Body of pancreas (tissue), 4 donors: Measurements from ENCODE around the gene GET3. TPM values are rescaled to one million over a fixed set of nuclear protein-coding genes. Genes with fewer than 3 reads are reported as not detected.
A peak's percentile ranks its signal among the peaks of the same experiment; 100 is the strongest.

Experiments
- ATAC-seq: fragments of 150-250 bp; one replicate; pipeline ENCODE4 v1.9.1; 2016
- DNase-seq, 4 donors: peaks; one replicate each; pipeline ENCODE4 v3.0.0-alpha.2; 2019
- H3K27ac ChIP-seq, 4 donors: fragments of 200-600 bp; sonication (generic); 1 replicate in 3 of 4; 2 replicates in 1 of 4; pipeline versions ENCODE4 v1.5.1 to v1.6.1; 2016 to 2019; ENCODE audit warnings: mild to moderate bottlenecking in 1 of 4, mixed read lengths in 1 of 4, moderate library complexity in 1 of 4
- H3K27me3 ChIP-seq, 2 donors: fragments of 200-600 bp; sonication (generic); one replicate each; pipeline ENCODE4 v1.6.0; 2016; ENCODE audit warnings: mild to moderate bottlenecking in 1 of 2
- H3K36me3 ChIP-seq, 2 donors: fragments of 200-600 bp; sonication (generic); replicated peaks in 1 of 2; 2 replicates each; pipeline ENCODE4 v1.5.1; 2016; ENCODE audit warnings: low read depth in 2 of 2; ENCODE audit not compliant: insufficient read depth in 1 of 2
- H3K4me1 ChIP-seq: fragments of 200-600 bp; sonication (generic); one replicate; pipeline ENCODE4 v1.6.0; 2016
- H3K4me3 ChIP-seq, 2 donors: fragments of 200-600 bp; sonication (generic); 1 replicate in 1 of 2; 2 replicates in 1 of 2; pipeline ENCODE4 v1.5.1; 2016 to 2019
- H3K9me3 ChIP-seq, 3 donors: fragments of 200-600 bp; sonication (generic); 1 replicate in 2 of 3; 2 replicates in 1 of 3; pipeline ENCODE4 v1.5.1; 2016
- POLR2A ChIP-seq, 3 donors: fragments of 450-650 bp; IDR thresholded peaks; one replicate each; pipeline ENCODE4 v1.6.1; 2016; ENCODE audit warnings: antibody characterized with exemption in 3 of 3, mild to moderate bottlenecking in 2 of 3
- WGBS, 2 donors: methylation state at CpG; one replicate each; pipeline ENCODE4 v1.1.5; 2017; 5-methylcytosine and 5-hydroxymethylcytosine counted together
- intact Hi-C: fragments of 100-400 bp; cut with DNase I; formaldehyde crosslinking; loops from one replicate; pipeline ENCODE4 v1.15.1; 2023
- total RNA-seq, 2 donors: library from RNA; depleted of rRNA; stranded (reverse); fragments of >200 nt; gene quantifications; one replicate each; pipeline ENCODE4 v1.1.0, GENCODE V29; 2016
- TF ChIP-seq, protein P1 (sequence below), 7 experiments: fragments of 450-650 bp in 4 of 7; fragments of 200-600 bp in 3 of 7; sonication (generic) in 3 of 7; IDR thresholded peaks; one replicate each; pipeline ENCODE4 v1.5.1; 2016 to 2019; ENCODE audit warnings: antibody characterized with exemption in 7 of 7

Gene GET3
- total RNA-seq, 2 donors from 2014 or later, result 13.2 to 22.8 TPM

DNA sequence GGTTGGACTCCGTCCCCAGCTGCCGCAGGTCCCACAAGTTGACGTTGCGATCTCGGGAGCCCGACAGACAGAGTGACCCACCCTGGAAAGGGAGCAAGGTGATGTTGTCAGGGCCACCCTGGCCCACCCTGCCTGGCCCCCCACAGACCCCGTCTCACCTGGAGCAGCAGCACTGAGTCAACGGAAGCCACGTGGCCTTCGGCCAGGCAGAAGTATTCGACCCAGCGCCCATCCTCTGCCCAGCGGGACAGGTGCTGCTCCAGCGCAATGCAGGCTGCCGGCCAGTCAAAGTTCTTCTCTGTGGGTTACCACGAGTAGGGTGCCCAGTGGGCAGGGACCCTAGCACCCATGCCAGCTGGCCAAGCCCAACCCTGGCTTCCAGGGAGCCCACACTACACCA lies 42.7 kb upstream of the GET3 start:
- Histone ChIP-seq H3K36me3 (no peaks in the 10 kb centered on the region), H3K4me3 (no peak overlapping the region), H3K27ac (no peak overlapping the region), H3K9me3 (no peaks in the 10 kb centered on the region), H3K4me1 (peaks cover 20% of the 10 kb centered on the region), H3K27me3 (no peaks in the 10 kb centered on the region)
- DNase-seq (no peak), ATAC-seq (no peak)
- no peak for TF ChIP-seq POLR2A (IDR thresholded peaks at IDR 0.05)
- TF ChIP-seq, protein P1, sequence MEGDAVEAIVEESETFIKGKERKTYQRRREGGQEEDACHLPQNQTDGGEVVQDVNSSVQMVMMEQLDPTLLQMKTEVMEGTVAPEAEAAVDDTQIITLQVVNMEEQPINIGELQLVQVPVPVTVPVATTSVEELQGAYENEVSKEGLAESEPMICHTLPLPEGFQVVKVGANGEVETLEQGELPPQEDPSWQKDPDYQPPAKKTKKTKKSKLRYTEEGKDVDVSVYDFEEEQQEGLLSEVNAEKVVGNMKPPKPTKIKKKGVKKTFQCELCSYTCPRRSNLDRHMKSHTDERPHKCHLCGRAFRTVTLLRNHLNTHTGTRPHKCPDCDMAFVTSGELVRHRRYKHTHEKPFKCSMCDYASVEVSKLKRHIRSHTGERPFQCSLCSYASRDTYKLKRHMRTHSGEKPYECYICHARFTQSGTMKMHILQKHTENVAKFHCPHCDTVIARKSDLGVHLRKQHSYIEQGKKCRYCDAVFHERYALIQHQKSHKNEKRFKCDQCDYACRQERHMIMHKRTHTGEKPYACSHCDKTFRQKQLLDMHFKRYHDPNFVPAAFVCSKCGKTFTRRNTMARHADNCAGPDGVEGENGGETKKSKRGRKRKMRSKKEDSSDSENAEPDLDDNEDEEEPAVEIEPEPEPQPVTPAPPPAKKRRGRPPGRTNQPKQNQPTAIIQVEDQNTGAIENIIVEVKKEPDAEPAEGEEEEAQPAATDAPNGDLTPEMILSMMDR (IDR thresholded peaks at IDR 0.05), result no peak
- intact Hi-C loops, result no loop called here
- WGBS, 2 donors, result 76 to 83% methylated on average over 9 to 12 of the region's 16 CpGs

GRCh38 chr19:12695096-12695495 lies 42.2 kb upstream of the GET3 start:
- no peaks in the 10 kb centered on the region for H3K36me3 ChIP-seq

GRCh38 chr19:12695514-12695913 lies 41.8 kb upstream of the GET3 start:
- H3K27me3 ChIP-seq, result no peaks in the 10 kb centered on the region
- no peaks in the 10 kb centered on the region for H3K9me3 ChIP-seq
- H3K4me3 ChIP-seq, result peak overlapping the region in 1 of 2 donors; percentile 94
- intact Hi-C loops, result no loop called here
- no peak overlapping the region for H3K27ac ChIP-seq
- TF ChIP-seq, protein P1 (IDR thresholded peaks at IDR 0.05), result no peak
- TF ChIP-seq POLR2A (IDR thresholded peaks at IDR 0.05), result no peak
- 71% methylated on average over 1 of the region's 1 CpG; no CpG with 5 or more reads in 1 of the 2 donors for WGBS, 2 donors
- DNase-seq (no peak), ATAC-seq (no peak)
- no peaks in the 10 kb centered on the region for H3K36me3 ChIP-seq
- peaks cover 20% of the 10 kb centered on the region for H3K4me1 ChIP-seq

More at GRCh38 chr19:12695096-12695495, 42.2 kb upstream of the GET3 start:
- ATAC-seq (no peak), DNase-seq (no peak)
- Histone ChIP-seq H3K27ac (no peak overlapping the region), H3K9me3 (no peaks in the 10 kb centered on the region), H3K4me1 (peaks cover 20% of the 10 kb centered on the region), H3K27me3 (no peaks in the 10 kb centered on the region), H3K4me3 (no peak overlapping the region)
- WGBS, 2 donors, result 49% methylated on average over 2 of the region's 2 CpGs; no CpG with 5 or more reads in 1 of the 2 donors
- intact Hi-C loops, result no loop called here
- TF ChIP-seq, protein P1 (IDR thresholded peaks at IDR 0.05), result no peak
- TF ChIP-seq POLR2A (IDR thresholded peaks at IDR 0.05), result no peak

- Histone ChIP-seq H3K27ac (no peak overlapping the region), H3K9me3 (no peaks in the 10 kb centered on the region), H3K36me3 (peaks cover 3% of the 10 kb centered on the region in 2 donors), H3K27me3 (no peaks in the 10 kb centered on the region), H3K4me1 (peaks cover 20% of the 10 kb centered on the region), H3K4me3 (peak overlapping the region; percentile 54 to 94)
- ATAC-seq (peak; percentile 3), DNase-seq (no peak)
- intact Hi-C loops, result no loop called here
- TF ChIP-seq, protein P1 (IDR thresholded peaks at IDR 0.05), result no peak
- no peak for TF ChIP-seq POLR2A (IDR thresholded peaks at IDR 0.05)
- WGBS, 2 donors, result 1% methylated on average over 35 of the region's 36 CpGs; no CpG with 5 or more reads in 1 of the 2 donors
These were observed 41.3 kb upstream of the GET3 start for GRCh38 chr19:12695997-12696365.
